ENCODE results near the gene SPRED2.
A peak's percentile ranks its signal among the peaks of the same experiment; 100 is the strongest.

Gene SPRED2, protein sequence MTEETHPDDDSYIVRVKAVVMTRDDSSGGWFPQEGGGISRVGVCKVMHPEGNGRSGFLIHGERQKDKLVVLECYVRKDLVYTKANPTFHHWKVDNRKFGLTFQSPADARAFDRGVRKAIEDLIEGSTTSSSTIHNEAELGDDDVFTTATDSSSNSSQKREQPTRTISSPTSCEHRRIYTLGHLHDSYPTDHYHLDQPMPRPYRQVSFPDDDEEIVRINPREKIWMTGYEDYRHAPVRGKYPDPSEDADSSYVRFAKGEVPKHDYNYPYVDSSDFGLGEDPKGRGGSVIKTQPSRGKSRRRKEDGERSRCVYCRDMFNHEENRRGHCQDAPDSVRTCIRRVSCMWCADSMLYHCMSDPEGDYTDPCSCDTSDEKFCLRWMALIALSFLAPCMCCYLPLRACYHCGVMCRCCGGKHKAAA

DNA sequence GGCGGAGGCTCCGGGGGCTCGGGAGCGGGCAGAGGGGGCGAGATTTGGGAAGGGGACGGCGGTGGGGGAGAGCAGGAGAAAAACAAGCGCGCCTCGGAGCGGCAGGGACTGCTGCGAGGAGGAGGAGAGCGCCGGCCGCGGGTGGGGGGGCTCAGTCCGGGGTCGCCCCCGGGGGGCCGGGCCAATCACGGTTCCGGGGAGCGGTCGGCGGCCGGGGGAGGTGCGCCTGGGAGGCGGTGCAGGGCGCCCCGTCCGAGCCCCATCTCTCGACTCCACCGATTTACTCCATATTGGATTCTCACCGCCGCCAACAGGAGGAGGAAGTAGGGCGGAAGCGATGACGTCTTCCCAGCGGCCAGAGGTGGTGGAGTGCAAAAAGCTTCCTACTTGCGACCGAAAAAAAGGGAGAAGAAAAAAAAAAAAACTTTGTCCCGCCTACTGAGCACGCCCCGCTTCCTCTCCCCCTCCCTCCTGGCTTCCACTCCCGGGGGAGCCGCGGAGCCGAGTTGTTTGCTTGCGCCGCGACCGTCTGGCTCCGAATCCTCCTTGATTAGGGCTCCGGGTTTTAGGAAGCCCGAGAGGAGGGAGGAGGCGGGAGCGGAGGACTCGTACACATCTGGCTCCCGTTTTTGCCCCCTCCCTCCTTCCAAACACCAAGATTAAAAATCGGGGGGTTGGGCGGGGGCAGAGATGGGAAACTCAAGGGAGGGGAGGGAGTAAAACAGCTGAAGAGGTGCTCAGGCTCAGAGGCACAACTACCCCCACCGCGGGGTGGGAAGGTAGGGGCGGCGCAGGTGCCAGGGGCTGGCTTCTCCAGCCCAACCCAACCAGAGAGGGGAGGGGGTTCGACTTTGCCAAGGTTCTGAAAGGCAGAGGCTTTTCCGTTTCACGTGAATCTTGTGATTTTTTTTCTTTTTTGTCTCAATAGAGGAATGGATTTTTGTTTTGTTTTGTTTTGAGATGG, at the start of gene SPRED2:
SPRED2 (minus strand) TSS at position 373 of the 964 bp plus-strand sequence. CDS start 612 bp downstream, outside the sequence.
- peak; percentile 28 for DNase-seq

- DNase-seq = no peak
These were observed 49.6 kb upstream of the SPRED2 start for GRCh38 chr2:65481961-65482360.

DNA sequence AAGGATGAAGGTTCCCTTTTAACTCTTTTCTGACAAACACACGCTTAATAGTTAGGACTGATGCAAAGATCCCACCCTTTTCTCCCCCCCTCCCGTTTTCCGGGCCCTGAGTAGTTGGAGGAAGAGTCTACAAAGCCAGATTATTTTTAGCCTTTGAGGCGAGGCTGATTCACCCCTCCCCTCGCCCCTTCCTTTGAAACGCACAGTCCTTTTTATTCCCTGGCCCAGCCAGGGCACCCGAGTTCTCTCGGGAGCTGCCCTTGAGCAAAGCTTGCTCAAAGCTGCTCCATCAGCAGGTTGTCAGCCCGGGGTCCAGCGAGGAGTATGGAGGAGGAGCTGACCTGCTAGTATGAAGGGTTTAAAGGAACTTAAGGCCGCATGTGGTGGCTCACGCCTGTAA, 47.1 kb upstream of the SPRED2 start:
- DNase-seq = no peak

DNA sequence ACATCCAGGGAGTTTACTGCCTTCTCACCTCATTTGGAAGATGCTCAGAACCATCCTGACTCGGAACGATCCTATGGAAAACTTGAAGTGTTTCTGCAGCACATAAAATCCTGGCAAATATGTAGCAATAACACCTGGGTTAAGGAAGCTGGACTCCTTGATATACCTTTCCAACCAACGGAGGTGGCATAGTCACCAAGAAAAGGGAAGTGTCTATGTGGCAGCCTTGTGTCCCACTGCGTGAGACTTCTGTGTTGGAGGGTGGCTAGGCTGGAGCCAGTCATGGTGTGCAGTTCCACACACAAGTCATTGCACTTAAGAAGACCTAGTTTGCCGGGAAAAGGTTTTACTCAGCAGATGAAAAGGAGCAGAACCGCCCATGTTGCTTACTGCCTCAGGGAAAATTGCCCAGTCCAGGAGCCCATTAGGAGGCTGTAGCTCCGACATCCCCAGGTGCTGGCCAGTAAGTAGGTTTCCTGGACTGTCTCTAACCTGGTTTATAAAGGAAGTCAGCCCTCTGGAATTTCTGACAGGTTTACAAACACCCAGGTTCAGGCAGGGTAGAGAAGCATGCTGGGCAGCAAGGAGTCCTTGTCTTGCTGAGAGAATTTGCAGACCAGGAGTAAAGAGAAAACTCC, 46.2 kb upstream of the SPRED2 start:
- no peak for DNase-seq

- DNase-seq = no peak
These were observed 45.2 kb upstream of the SPRED2 start for GRCh38 chr2:65477590-65477989.

DNA sequence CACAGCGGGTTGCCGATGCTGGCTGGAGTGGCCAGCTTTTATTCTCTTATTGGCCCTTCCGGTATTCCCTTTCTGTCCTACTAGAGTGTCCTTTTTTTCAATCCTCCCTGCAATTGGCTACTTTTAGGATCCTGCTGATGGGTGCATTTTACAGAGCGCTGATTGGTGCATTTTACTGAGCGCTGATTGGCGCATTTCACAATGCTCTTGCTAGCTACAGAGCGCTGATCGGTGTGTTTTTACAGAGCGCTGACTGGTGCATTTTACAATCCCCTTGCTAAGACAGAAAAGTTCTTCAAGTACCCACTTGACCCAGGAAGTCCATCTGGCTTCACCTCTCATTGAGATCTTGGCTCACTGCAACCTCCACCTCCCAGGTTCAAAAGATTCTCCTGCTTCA, 44.4 kb upstream of the SPRED2 start:
- DNase-seq = no peak

DNA sequence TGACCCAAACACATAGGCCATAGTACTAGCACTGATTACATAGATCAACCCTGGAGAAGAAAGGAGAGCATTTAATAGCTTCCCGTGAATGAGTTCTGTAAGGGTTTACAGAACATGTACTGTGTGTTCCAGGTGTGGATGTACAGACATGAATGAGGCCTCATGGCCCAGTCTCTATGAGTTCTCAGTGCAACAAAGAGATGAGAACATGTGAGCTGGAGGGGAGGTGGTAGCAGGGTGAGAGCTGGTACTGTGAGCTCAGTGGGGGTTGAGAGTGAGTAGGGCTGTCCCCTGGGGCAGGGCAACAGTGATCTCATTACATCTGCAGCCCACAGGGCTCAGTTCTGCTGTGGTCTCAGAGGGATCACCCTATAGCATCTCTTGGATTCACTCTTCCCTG, 42.6 kb upstream of the SPRED2 start:
- DNase-seq = no peak

DNA sequence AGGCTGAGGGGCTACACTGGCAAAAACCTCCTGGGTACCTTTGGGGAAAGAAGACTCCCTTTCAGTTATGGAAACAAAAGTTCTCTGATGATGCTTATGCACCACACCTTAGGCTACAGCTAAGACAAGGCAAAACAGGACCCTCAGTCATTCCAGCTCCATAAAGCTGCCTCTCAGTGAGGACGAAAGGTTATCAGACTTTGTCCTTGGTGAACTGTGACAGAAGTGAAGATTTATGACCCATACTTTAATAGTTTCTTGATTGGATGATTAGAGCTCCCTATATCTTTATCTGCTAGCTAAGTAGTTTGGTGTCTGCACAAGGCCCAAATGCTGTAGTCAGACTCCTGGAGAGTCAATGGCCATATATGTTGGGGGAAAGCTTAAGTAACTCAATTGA, 40.6 kb upstream of the SPRED2 start:
- no peak for DNase-seq

DNA sequence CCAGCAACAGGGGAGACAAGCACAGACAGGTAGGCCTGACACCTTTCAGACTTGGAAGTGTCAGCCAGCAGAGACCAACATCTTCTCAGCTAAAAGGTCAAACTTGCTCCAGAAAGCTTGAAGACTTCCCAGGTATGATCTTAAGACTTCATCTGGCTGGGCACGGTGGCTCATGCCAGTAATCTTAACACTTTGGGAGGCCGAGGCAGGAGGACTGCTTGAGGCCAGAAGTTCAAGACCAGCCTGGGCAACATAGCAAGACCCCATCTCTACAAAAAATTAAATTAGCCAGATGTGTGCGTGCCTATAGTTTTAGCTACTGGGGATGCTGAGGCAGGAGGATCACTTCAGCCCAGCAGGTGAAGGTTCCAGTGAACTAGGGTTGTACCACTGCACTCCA, 39.0 kb upstream of the SPRED2 start:
- no peak for DNase-seq

- DNase-seq = no peak
These were observed 34.2 kb upstream of the SPRED2 start for GRCh38 chr2:65466551-65466950.

DNA sequence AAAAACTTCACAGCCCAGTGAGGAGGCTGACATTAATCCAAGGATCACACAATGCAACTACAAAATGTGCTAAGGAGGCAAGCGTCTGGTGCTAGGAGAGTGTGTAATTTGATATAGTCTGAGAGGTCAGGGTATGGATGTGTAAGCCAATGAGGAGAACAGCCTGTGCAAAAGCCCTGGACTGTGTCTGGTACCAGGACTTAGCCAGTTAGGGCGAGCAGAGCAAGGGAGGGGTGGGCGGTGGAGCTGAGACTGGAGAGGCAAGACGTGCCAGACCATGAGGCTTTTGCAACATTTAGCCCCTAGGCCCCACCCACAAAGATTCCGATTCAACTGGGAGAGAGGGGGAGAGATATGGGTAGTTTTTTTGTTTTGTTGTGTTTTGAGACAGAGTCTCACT, 33.5 kb upstream of the SPRED2 start:
- no peak for DNase-seq

- DNase-seq = no peak
These were observed 32.7 kb upstream of the SPRED2 start for GRCh38 chr2:65465124-65465523.

GRCh38 chr2:65464604-65465003, 32.2 kb upstream of the SPRED2 start:
- no peak for DNase-seq

GRCh38 chr2:65458999-65459398, 26.6 kb upstream of the SPRED2 start:
- no peak for DNase-seq

- no peak for DNase-seq
These were observed 24.5 kb upstream of the SPRED2 start for GRCh38 chr2:65456886-65457285.

DNA sequence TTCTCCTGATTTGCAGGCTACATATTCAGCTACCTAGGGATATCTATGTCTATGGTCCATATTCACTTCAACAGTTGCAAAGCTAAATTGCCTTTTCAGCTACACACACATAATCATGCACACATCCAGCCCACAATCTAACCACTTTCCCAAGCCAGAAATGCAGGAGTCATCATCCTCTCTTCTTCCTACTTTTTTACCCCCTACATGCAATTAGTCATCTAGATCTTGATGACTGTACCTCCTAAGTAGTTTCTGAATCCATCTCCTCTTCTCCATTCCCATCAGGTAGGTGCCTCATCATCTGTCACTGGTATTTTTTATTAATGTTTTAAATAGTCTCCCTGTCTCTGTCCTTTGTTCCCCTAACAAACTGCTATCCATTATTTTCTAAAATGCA, 23.7 kb upstream of the SPRED2 start:
- DNase-seq = no peak

DNA sequence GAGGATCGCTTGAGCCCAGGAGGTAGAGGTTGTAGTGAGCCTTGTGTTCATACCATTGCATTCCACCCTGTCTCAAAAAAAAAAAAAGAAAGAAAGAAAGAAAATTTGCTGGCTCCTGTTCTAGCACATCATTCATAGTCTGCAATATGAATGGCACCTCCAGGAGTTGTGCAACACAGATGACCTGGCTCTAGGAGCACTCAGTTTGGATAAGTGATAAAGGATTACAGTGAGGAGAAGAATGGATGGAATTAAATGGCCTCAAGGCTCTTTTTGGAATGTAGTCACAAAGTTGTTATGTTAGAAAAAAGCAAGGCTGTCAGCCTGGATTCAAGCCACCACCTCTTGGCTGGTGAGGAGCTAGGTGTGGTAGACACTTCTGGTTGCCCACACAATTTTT, 21.5 kb upstream of the SPRED2 start:
- DNase-seq = no peak

DNA sequence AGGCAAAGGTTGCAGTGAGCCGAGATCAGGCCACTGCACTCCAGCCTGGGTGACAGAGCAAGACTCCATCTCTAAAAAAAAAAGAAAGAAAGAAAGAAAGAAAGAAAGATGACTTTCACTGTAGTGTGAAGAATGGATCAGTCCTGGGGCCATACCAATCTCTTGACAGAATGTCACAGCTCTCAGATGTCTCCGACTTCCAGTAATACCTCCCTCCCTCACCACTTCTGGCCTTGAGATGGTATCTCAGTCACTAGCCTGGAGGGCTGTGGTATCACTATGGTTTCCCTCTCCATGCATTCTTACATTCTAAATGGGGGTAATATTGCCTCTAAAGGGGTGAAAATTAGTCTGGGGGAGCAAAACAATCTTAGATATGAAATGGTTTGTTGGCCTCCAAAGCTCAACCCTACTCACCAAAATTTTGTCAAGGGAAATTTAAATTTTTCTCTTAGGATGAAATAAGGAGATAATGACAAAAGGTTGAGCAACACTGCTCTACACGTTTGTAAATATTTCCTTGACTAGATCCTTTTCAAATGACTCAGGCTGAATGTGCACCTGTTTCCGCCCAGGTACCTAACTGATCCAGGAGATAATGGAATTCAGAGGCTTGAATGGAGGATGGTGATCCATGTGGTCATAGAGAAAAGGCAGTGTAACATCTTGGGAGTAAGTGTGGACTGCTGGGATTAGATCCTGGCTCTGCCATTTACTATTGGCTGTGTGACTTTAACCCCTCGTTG, 19.9 kb upstream of the SPRED2 start:
- no peak for DNase-seq

- DNase-seq = no peak
These were observed 18.4 kb upstream of the SPRED2 start for GRCh38 chr2:65450810-65451209.

GRCh38 chr2:65450393-65450792, 18.0 kb upstream of the SPRED2 start:
- no peak for DNase-seq

DNA sequence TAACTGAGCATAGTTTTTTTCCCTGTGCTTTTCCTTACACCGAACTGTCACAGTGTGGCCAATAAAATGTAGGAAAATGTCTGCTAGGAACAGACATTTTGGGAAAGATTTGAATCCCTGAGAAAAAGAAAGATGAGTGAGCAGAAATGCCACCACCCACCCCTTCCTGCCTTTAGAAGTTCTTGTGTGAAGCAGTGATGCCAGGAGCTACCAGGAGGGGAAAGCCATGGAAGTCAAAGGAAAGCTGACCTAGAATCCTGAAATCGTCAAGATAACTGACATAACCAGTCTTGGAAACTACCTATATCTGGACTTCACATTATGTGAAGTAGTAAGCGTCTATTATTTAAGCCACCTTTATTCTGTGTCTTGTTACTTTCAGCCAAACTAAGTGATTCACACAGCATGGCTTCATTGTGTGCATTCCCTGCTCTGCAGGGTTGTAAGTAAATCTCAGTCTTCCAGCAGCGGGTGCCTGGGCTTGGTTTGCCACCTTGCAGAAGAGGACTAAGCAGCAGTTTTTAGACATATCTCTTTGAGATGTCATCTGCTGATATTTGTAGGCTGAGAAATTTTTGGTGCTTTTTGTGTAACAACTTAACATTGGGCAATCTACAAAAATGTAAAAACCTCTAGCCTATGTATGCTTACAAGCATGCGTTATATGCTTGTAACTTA, 11.2 kb upstream of the SPRED2 start:
- no peak for DNase-seq

- no peak for DNase-seq
These were observed 10.1 kb upstream of the SPRED2 start for GRCh38 chr2:65442420-65443020.

Measured in cortex of kidney (tissue), 1 donor.